Measurements from ENCODE around the gene OLFM3. TPM values are rescaled to one million over a fixed set of nuclear protein-coding genes. Genes with fewer than 3 reads are reported as not detected.
A peak's percentile ranks its signal among the peaks of the same experiment; 100 is the strongest.

OLFM3 gene
- total RNA-seq, 1 donor from 2014 or later: 3.8 TPM

DNA sequence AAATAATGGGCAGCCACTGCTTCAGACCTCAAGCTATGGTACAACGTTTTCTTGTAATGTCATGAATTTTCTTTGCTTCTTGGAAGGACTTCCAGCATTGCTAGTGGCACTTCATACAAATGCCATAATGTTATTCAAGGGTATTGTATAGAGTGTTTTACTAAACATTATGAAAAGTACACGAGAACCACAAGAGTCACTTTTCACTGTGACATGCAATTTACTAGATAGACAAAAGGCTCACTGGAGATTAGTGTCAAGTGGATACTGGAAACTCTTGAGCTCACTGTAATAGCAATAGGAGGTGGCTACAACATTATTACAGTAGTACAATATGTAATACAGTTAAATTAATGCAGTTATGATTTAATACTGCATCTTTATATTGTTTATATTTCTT is 5.3 kb upstream of the OLFM3 start:
- no peak for DNase-seq (ENCODE audit: extremely low spot score, unreplicated experiment)
- Mint-ChIP-seq H3K4me1 (ENCODE audit: unreplicated experiment) (peaks cover under 1% of the 10 kb centered on the region), H3K4me3 (no peak overlapping the region), H3K9me3 (no peaks in the 10 kb centered on the region), H3K36me3 (no peaks in the 10 kb centered on the region), H3K27me3 (peaks cover 32% of the 10 kb centered on the region), H3K27ac (no peak overlapping the region)
- TF ChIP-seq, protein P1, sequence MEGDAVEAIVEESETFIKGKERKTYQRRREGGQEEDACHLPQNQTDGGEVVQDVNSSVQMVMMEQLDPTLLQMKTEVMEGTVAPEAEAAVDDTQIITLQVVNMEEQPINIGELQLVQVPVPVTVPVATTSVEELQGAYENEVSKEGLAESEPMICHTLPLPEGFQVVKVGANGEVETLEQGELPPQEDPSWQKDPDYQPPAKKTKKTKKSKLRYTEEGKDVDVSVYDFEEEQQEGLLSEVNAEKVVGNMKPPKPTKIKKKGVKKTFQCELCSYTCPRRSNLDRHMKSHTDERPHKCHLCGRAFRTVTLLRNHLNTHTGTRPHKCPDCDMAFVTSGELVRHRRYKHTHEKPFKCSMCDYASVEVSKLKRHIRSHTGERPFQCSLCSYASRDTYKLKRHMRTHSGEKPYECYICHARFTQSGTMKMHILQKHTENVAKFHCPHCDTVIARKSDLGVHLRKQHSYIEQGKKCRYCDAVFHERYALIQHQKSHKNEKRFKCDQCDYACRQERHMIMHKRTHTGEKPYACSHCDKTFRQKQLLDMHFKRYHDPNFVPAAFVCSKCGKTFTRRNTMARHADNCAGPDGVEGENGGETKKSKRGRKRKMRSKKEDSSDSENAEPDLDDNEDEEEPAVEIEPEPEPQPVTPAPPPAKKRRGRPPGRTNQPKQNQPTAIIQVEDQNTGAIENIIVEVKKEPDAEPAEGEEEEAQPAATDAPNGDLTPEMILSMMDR (conservative IDR thresholded peaks at IDR 0.05): no peak

DNA sequence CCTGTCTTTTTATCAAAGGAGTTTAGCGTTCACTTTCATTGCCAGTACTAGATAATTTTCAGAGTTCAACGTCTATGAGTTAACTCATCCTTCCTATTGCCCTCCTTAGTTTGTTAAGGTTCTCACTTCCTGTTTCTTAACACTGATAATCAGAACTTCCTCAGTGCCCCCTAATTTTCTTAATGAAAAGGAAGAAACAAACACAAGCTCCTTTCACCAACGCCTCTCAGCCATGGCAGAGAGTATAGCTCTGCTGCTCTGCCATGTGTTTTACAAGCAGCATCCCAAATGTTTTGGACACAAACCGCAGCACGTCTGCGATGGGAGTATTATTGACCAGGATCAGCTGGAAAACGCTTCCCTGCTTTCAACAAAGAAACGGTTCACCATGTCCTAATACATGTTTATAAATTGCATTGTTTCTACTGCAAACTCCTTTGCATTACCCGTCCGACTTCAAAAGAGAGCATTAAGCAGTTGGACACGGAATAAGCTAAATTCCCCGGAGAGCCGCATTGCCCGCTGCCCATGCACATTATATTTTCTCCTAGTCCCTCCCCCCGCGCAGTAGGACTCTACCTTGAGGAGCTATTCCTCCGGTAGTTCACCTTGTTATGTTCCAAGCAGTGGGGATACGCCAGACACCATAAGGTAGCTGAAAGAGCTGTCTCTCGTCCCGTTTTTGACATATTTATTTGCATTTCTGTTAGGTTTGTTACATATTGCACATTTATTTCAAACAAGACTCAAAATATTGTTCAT is 561 bp downstream of the OLFM3 start:
- TF ChIP-seq, protein P1 (conservative IDR thresholded peaks at IDR 0.05): no peak
- Mint-ChIP-seq H3K4me1 (ENCODE audit: unreplicated experiment) (peaks cover 14% of the 10 kb centered on the region), H3K4me3 (peak overlapping the region; percentile 85), H3K27me3 (peaks cover 61% of the 10 kb centered on the region), H3K9me3 (no peaks in the 10 kb centered on the region), H3K36me3 (no peaks in the 10 kb centered on the region), H3K27ac (no peak overlapping the region)
- DNase-seq (ENCODE audit: extremely low spot score, unreplicated experiment): no peak

DNA sequence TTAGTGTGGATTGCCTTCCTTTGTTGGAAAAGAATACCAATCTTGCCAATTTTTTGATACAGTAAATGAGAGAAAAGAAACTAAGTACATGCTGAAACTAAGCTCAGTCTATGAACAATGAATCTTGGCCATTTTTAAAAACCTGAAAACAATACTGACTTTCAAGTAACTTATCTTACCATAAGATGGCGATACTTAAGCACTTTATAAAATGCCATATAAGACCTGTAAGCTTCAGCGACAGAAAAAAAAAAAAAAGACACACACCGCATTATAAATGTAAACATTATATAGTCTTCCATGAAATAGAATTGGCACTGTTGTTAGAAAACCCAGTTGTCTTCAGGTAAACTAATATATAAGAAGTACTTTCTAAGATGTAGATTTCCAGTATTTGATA is 3.0 kb downstream of the OLFM3 start:
- Mint-ChIP-seq H3K9me3 (no peaks in the 10 kb centered on the region), H3K36me3 (no peaks in the 10 kb centered on the region), H3K27ac (no peak overlapping the region), H3K27me3 (peaks cover 43% of the 10 kb centered on the region), H3K4me3 (no peak overlapping the region), H3K4me1 (ENCODE audit: unreplicated experiment) (peaks cover 14% of the 10 kb centered on the region)
- no peak for DNase-seq (ENCODE audit: extremely low spot score, unreplicated experiment)
- TF ChIP-seq, protein P1 (conservative IDR thresholded peaks at IDR 0.05): peak; percentile 42

DNA sequence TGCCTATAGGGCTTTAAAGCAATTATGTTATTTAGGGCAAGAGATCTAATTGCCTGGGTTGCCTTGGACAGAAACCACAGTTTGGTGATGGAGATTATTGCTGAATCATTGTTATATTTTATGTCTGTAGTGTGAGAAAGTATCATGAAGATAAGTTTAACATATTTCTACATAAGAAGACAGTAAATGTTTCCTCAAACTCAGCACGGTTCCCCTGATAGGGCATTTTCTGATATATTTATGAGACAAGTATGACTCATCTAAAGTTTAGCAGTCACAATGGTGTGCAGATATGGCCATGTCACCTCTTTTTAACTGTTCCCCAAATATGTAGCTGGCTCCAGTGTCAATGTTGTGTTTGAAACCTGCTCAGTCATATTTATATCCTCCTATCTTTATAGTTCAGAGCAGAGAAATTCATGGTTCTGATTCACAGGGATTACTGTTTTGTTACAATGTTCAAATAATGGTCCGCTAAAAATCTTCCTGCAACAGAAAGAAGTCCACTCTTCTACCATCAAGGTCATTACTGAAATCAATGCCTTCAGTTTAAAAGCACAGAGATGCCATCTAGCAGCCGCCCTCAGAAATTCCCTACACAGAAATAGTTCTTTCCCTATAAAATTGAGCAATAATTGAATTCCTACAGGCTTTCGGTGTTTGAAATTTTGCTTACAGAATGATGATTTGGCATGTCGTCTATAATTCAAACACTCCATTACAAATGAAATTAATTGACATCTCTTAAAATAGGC is 3.7 kb downstream of the OLFM3 start:
- Mint-ChIP-seq H3K4me3 (no peak overlapping the region), H3K4me1 (ENCODE audit: unreplicated experiment) (peaks cover 14% of the 10 kb centered on the region), H3K9me3 (no peaks in the 10 kb centered on the region), H3K27ac (no peak overlapping the region), H3K36me3 (no peaks in the 10 kb centered on the region), H3K27me3 (peaks cover 43% of the 10 kb centered on the region)
- DNase-seq (ENCODE audit: extremely low spot score, unreplicated experiment): no peak
- TF ChIP-seq, protein P1 (conservative IDR thresholded peaks at IDR 0.05): no peak

DNA sequence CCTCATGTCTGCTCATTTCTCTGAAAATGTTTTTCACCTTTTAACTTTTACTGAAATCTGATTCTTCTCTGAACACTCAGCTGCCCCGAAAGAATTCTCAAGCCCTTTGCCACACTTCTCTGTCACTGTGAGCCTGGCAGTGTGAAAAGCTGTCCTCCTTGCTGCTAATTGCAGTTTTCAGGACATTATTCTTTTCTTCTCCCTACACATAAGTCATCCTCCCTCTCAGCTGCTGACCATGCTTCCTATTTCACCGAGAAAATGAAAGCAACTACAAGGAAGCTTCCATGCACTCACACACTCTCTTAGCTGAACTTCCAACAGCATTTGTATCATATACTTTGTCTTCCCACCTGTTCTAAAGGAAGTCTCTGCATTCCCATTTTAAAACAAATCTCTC is 15.8 kb downstream of the OLFM3 start:
- H3K36me3 Mint-ChIP-seq: no peaks in the 10 kb centered on the region
- no peak for DNase-seq (ENCODE audit: extremely low spot score, unreplicated experiment)
- TF ChIP-seq, protein P1 (conservative IDR thresholded peaks at IDR 0.05): no peak
- H3K27ac Mint-ChIP-seq: no peak overlapping the region
- H3K4me1 Mint-ChIP-seq (ENCODE audit: unreplicated experiment): peaks cover 6% of the 10 kb centered on the region
- no peaks in the 10 kb centered on the region for H3K9me3 Mint-ChIP-seq
- no peaks in the 10 kb centered on the region for H3K27me3 Mint-ChIP-seq
- H3K4me3 Mint-ChIP-seq: peak overlapping the region; percentile 0

Data from type B pancreatic cell (in vitro differentiated cells).